ENCODE data around the gene VEZF1.
A peak's percentile ranks its signal among the peaks of the same experiment; 100 is the strongest.
"Not testable (repeated sequence)": the region's sequence is repeated elsewhere in the genome, so short reads cannot be mapped to it uniquely, and the experiment has no call there.

Gene VEZF1

GRCh38 chr17:57971572-57971971 lies 16.5 kb downstream of the VEZF1 start:
- DNase-seq = no peak

DNA sequence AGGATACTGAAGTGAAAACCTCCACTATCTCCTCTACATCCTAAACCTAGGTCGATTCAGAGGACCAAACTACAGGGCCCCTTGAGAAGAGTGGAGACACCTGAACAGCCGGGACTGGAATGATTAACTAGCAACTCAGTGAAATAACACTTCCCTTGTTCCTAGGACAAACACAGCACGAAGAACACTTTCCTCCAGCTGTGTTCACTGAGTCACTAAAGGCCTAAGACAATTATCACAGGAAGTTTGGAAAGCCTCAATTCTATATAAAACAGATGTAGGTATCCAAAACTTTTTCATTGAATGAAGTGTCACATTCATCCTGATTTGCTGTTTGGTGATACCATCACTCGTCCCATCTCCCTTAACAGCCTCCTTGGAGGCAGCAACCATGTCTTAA lies 17.3 kb downstream of the VEZF1 start:
- no peak for DNase-seq

DNA sequence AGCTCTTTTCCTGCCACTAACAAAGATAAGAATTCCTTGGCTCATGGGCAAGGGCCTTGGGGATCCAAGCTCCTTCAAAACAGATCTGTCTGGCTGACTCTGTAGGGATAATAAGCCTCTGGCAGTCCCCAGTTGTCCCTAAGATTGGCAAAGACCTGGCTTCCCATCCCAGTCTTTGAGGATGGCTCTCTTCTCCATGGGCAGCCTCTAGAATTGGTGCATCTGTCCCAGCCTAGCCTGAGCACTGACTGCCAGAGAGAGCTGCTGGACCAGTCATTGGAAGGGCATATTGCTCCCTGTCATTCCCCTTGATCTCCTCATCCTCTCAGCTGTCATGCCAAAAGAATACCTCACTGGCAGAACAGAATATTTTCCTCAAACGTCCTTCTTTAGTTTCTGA lies 19.6 kb downstream of the VEZF1 start:
- DNase-seq = no peak

DNA sequence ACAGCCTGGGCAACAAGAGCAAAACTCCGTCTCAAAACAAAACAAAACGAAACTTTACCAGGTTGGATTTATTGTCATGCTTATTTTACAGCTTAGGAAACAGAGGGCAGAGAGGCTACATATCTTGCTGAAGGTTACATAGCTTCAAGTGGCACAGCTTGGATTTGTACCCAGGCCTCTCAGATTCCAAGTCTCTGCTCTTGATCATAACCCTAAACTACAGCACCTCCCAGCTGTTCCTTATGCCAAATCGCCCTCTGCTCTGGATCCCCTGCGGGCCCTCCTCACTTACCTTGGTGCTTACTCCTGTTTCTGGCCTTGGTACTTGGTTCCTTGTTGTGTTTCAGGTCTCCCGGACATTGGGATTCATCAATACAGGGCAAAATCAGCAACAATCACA lies 21.2 kb downstream of the VEZF1 start:
- DNase-seq = no peak

- no peak for DNase-seq
Measured at GRCh38 chr17:57966246-57966645, 21.8 kb downstream of the VEZF1 start.

GRCh38 chr17:57965521-57966160 lies 22.4 kb downstream of the VEZF1 start:
- no peak for DNase-seq

GRCh38 chr17:57963149-57963511 lies 24.9 kb downstream of the VEZF1 start:
- DNase-seq = no peak

DNA sequence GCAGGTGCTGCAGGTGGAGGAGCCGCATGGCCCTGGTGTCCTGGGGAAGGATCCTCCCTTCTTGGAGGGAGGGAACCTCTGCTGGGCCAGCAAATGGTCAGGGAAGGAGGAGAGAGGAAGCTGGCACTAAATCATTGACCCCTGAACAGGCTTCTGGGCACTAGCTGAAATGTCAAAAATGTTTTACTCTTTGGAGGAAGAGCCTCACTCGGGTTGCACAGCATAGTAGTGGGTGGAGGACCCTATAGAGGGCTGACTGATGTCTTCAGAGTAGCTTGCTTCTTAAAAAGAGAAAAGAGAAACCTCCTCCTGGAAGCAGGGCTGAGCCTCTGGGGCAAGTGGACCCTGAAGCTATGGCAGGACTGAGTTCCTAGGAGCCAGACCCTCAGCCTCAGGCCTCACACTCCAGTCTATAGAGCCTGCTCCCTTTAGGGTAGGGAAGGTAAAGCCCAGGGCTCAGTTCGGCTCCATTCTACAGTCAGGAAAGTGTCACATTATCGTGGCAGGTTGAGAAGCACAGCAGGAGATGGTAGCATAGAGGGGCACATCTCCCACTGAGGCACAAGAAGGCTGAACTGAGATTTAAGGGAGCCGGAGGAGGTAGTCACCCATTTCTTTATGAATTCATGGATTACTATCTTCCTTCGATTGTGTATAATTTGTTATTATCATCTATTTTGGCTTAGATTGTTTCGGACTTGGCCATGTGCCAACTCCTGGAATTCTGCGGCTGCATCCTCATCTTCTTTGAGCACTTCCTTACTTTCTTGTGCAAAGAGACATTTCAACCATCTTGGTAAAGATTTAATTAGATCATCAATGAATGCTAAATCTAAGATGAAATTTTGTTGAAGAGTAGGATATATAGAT lies 25.5 kb downstream of the VEZF1 start:
- no peak for DNase-seq

DNA sequence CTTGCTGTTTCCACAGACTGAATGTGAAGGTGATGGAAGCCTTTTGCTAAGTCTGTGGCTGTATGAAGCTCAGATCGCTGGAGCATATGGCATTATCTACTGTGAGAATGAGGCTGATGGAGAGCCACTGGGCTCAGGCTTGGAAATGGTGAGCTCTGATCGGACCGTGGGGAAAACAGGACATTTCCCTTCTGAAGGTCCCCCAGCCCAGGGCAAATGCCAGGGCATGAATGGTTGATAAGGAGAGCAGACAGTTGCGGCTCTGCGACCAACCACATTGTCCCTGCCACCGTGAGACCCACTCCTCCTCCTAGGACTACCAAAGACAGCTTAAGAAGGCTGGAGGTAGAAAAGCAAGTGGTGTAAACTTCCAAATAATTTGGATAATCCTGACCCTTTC lies 28.1 kb downstream of the VEZF1 start:
- no peak for DNase-seq

- DNase-seq = not testable (repeated sequence)
Measured at GRCh38 chr17:57958391-57958790, 29.7 kb downstream of the VEZF1 start.

GRCh38 chr17:57957886-57958285 lies 30.2 kb downstream of the VEZF1 start:
- DNase-seq = no peak

DNA sequence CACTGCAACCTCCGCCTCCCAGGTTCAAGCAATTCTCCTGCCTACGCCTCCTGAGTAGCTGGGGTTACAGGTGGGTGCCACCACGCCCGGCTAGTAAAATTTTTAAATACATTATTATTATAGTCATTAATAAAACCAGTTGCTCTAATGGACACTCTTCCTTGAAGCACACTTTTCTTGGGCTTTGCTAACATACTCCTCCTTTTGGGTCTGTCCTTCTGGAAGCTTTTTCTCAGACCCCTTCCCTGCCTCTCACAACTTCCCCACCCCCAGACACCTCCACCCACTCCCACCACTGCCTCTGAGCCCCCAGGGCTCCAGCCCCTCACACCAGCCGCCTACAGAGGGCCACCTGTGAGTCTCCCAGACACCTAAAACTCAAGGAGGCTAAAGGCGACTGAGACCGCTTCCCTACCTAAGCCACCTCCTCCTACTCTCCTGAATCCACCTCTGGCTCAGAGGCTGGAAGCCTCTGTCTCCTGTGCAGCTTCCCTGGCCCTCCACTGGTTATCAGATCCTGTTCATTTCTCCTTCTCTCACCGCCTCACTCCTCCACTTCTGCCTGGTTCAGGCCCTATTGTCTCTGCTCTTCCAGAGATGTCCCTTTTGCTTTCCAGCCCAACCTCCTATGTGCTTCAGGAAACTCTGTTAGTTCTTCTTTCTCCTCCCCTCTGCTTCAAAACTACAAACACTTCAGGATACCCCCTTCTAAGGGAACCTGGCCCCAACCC lies 30.8 kb downstream of the VEZF1 start:
- DNase-seq = no peak

GRCh38 chr17:57956291-57957119 lies 31.5 kb downstream of the VEZF1 start:
- DNase-seq = no peak

DNA sequence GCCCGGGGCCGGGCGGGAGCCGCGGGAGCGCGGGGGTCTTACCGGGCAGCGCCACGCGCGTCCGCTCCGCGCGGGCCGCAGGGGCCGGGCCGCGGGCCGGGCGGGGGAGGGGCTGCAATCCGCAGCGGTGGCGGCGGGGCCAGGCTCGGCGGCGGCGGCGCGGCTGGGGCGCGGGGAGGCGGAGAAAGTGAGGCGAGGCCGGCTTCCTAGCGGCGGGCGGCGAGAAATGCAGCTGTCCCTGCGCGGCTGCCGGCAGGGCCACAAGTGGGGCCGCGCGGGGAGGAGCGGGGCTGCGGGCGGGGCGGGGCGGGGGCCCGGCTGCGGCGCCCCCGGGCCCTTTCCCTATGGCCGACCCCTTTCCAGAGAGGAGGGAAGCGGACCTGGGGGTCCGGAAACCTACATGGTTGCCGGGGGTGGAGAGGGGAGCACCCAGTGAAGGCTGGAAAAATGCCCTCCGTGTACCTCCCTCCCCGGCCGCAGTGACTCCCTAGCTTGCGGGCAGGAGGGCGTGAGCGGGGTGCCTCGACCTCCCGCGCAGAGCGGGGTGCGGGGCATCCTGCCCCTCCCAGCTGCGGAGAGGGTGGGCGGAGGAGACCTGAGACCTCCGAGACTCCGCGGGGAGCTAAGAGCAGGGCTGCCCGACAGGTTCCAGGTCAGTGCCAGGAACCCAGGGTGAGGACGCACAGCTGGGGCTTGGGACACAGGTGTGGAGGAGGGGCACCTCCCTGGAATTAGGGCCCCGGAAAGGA lies 32.7 kb downstream of the VEZF1 start, which contains the start of gene CUEDC1:
Gene CUEDC1 (minus strand): TSS at position 230 of the 749 bp plus-strand sequence. CDS start 69,848 bp downstream, outside the sequence.
- peak; percentile 64 for DNase-seq

DNA sequence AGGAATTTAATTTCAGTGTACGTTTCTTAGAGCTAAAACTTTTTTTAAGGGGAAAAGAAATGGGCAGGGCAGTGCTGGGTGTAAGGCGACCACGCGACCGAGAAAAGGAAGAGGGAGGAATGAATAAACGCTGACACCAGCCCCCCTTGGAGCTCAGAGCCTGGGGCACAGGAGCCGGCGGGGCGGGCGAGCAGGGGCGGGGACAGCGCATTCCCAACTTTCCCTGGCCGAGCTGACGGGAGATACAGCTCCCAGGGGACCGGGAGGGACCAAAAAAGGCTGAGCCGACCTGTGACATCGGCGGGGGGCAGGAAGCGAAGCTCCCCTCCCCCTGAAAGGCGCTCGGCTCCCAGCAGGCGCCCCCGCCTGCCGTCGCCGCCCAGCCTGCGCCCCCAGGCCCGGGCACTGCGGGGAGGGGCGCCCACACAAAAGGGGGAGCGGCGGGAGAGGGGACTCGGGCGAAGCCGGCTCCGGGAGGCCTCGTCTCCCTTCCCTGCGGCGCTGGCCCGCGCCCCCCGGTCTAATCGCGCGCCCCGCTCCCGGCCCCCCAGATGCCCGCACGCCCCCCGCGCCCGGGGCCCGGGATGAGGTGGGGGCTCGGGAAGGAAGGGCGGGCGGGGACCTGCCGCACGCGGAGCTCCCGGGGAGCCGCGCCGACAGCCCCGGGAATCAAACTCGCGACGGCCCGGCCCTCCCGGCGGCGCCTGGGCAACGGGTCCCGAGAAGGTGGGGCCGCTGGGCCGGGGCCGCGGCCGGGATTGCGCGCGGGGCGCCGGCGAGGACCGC lies 33.5 kb downstream of the VEZF1 start:
- peak; percentile 19 for DNase-seq

- no peak for DNase-seq
Measured at GRCh38 chr17:57953705-57954396, 34.2 kb downstream of the VEZF1 start.

DNA sequence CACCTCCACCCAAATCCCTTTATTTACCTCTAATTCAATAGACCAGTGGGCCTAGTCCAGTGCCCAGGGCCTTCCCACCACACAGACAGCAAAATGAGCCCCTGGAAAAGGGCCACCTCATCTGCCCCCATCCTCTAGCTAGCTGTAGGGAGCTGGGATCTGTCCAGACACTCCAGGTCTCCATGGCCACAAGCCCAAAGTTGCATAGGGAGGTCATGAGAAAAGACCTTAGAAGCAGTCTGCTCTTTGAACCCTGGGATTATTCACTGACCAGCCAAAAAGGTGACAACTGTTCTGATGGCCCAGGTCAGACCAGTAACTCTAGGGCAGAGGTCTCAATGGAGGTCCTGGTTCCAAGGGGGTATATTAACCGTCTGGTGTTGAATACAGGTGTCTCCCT lies 34.8 kb downstream of the VEZF1 start:
- no peak for DNase-seq

- no peak for DNase-seq
Measured at GRCh38 chr17:57949649-57950048, 38.4 kb downstream of the VEZF1 start.

DNA sequence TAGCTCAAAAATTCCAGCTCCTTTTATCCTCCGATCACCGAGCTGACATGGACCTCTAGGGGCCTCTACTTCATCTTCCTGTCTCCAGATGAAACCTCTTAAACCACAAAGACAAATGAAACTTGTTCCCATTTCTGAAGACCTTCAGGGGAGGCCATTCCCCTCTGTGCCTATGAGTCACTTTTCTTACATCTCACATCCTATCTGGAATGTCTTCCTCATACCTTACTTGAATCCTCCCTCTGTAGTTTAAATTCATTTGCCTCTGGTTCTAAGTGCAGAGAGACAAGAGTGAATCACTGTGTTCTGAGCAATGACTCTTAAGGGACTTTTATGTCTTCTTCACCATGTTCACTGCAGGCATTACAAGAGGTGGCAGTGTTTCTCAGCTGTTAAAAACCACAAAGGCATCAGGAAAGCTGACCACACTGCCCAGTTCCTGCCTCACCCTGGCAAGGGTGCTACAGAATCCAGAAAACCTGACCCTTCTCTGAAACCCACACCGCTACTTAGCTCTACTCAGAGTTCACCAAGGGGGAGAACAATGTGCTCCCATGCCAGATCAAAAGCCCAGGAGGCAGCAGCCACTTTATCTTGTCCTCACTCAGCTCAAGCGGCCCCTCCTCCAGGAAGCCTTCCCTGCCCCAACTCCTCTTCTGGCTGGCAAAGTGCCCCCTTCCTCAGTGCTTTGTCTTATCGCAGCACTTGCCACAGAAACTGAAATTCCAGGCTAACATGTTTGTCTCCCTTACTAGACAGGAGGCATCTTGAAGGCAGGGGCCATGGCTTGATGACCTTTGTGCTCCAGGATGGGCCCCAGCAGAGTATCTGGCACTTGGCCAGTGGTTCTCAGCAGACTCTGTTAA lies 39.3 kb downstream of the VEZF1 start:
- DNase-seq = no peak

DNA sequence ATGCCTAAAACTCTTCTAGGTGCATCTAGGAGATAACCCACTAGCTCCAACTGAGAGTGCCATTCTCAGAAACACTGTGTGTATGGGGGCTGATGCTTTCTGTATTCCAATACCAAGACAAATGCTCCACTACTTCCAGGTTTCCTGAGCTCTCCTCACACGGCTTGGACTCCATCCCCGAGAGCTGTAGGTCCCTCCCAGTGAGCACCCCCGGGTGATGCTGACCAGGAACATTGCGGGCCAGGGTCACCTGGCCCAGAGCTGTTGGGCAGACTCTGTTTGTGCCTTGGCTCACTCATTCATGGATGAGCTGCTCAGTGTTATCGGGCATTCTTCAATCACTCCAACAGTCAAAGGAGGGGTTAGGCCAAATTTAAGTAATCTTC lies 39.9 kb downstream of the VEZF1 start:
- DNase-seq = no peak

Measured in NCI-H1436 (cell line).